ENCODE measurements around the gene RABGEF1. TPM values are rescaled to one million over a fixed set of nuclear protein-coding genes. Genes with fewer than 3 reads are reported as not detected.

RABGEF1 gene
- total and polyA plus RNA-seq, 2 donors (not counting 1 experiment from before 2014, with no cell fraction given) = 27.9 to 31.0 TPM

DNA sequence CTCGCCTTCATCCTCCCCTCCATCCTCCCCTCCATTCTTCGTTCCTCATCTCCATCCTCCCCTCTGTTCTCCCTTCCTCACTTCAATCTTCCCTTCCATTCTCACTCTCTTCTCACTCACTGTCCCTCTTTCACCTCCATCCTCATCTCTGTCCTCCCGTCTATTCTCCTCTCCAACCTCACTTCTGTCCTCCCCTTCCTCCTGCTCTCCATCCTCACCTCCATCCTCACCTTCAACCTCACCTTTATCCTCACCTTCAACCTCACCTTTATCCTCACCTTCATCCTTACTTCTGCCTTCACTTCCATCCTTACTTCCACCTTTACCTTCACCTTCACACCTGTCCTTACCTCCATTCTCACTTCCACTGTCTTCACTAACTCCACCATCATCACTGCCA, 11.3 kb upstream of the RABGEF1 start:
- Histone ChIP-seq H3K36me3 (replicated peaks in 1 of 2; ENCODE audit: control extremely low read depth in 1 of 2, control insufficient read depth in 1 of 2, extremely low read depth in 1 of 2, insufficient read depth in 2 of 2, low read length in 1 of 2) (peaks cover 0 to 9% of the 10 kb centered on the region in 2 experiments), H3K27ac (ENCODE audit: low read length in 2 of 2) (no peak overlapping the region), H3K79me2 (ENCODE audit: control insufficient read depth, insufficient read depth, low read length) (peaks cover 25% of the 10 kb centered on the region), H3K9ac (ENCODE audit: low read length) (no peak overlapping the region), H3K9me3 (ENCODE audit: control extremely low read depth in 1 of 3, control insufficient read depth in 2 of 3, insufficient read depth in 1 of 3, low read length in 2 of 3) (peaks cover 4% of the 10 kb centered on the region in 3 donors), H3K4me2 (replicated peaks; ENCODE audit: low read depth, low read length, poor library complexity, severe bottlenecking) (no peak overlapping the region), H3K4me3 (ENCODE audit: control extremely low read depth in 1 of 5, extremely low read depth in 1 of 5, insufficient read depth in 1 of 5, low read depth in 2 of 5, low read length in 4 of 5) (no peak overlapping the region), H3K4me1 (ENCODE audit: control insufficient read depth in 2 of 2, insufficient read depth in 2 of 2, low read length in 2 of 2) (peaks cover 0 to 8% of the 10 kb centered on the region in 2 donors), H2AFZ (ENCODE audit: insufficient read depth, low read depth, low read length, poor library complexity, severe bottlenecking) (no peak overlapping the region), H3K27me3 (replicated peaks in 1 of 4; ENCODE audit: control extremely low read depth in 1 of 4, control insufficient read depth in 3 of 4, insufficient read depth in 4 of 4, low read length in 3 of 4) (no peaks in the 10 kb centered on the region), H4K20me1 (ENCODE audit: control insufficient read depth, insufficient read depth, low read length, poor library complexity, severe bottlenecking) (peaks cover 9% of the 10 kb centered on the region)
- Mint-ChIP-seq H3K4me1 (peaks cover 11% of the 10 kb centered on the region), H3K27ac (no peak overlapping the region), H3K27me3 (no peaks in the 10 kb centered on the region), H3K4me3 (no peak overlapping the region), H3K9me3 (ENCODE audit: insufficient read depth) (peaks cover 2% of the 10 kb centered on the region)
- TF ChIP-seq EZH2 (IDR thresholded peaks at IDR 0.05; ENCODE audit: borderline replicate concordance, insufficient read depth, low read depth, low read length, poor library complexity, severe bottlenecking) (no peak), CTCF (IDR thresholded peaks at IDR 0.05) (no peak)
- POLR2A ChIA-PET = no interaction called here
- ATAC-seq (ENCODE audit: low read depth) (no peak), DNase-seq (no peak)
- intact Hi-C loops (cut with micrococcal nuclease) = no loop called here
- CTCF ChIA-PET = no interaction called here
- WGBS (ENCODE audit: insufficient coverage) = 100% methylated on average over 3 of the region's 3 CpGs

DNA sequence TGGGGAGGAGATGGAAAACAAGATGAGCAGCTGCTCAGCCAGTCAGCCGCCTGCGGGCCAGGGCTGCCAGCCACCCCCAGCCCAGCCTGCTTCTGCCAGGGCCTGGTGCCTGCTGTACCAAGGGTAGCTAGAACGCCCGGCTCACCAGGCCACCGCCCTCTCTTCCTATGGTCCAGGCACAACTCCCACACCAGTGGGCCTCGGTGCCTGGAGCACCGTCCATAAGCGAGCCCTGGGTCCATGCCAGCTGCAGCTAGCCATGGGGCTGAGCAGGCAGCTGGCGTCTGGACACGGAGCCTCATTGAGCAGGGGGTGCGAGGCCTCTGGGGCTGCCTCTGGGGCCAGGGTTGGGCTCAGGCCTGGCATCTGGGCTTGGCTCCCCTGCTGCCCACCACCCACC, 8.5 kb upstream of the RABGEF1 start:
- peaks cover 0 to 3% (median 0%) of the 10 kb centered on the region in 3 donors for H3K9me3 ChIP-seq (ENCODE audit: control extremely low read depth in 1 of 3, control insufficient read depth in 2 of 3, insufficient read depth in 1 of 3, low read length in 2 of 3)
- intact Hi-C loops (cut with micrococcal nuclease) = no loop called here
- Mint-ChIP-seq H3K4me3 (no peak overlapping the region), H3K27me3 (no peaks in the 10 kb centered on the region), H3K9me3 (ENCODE audit: insufficient read depth) (no peaks in the 10 kb centered on the region), H3K4me1 (peaks cover 26% of the 10 kb centered on the region), H3K27ac (no peak overlapping the region)
- no peak overlapping the region for H3K9ac ChIP-seq (ENCODE audit: low read length)
- ChIA-PET POLR2A (no interaction called here), CTCF (no interaction called here)
- peaks cover 14% of the 10 kb centered on the region for H4K20me1 ChIP-seq (ENCODE audit: control insufficient read depth, insufficient read depth, low read length, poor library complexity, severe bottlenecking)
- H3K4me2 ChIP-seq (replicated peaks; ENCODE audit: low read depth, low read length, poor library complexity, severe bottlenecking) = no peak overlapping the region
- H2AFZ ChIP-seq (ENCODE audit: insufficient read depth, low read depth, low read length, poor library complexity, severe bottlenecking) = no peak overlapping the region
- no peaks in the 10 kb centered on the region for H3K27me3 ChIP-seq (replicated peaks in 1 of 4; ENCODE audit: control extremely low read depth in 1 of 4, control insufficient read depth in 3 of 4, insufficient read depth in 4 of 4, low read length in 3 of 4)
- 90% methylated on average over 11 of the region's 11 CpGs for WGBS (ENCODE audit: insufficient coverage)
- no peak for ATAC-seq (ENCODE audit: low read depth)
- H3K4me1 ChIP-seq (ENCODE audit: control insufficient read depth in 2 of 2, insufficient read depth in 2 of 2, low read length in 2 of 2) = peaks cover 16 to 20% of the 10 kb centered on the region in 2 donors
- H3K4me3 ChIP-seq (ENCODE audit: control extremely low read depth in 1 of 5, extremely low read depth in 1 of 5, insufficient read depth in 1 of 5, low read depth in 2 of 5, low read length in 4 of 5) = no peak overlapping the region
- no peak for DNase-seq
- peaks cover 34% of the 10 kb centered on the region for H3K79me2 ChIP-seq (ENCODE audit: control insufficient read depth, insufficient read depth, low read length)
- TF ChIP-seq CTCF (IDR thresholded peaks at IDR 0.05) (no peak), EZH2 (IDR thresholded peaks at IDR 0.05; ENCODE audit: borderline replicate concordance, insufficient read depth, low read depth, low read length, poor library complexity, severe bottlenecking) (no peak)
- peaks cover 2 to 7% of the 10 kb centered on the region in 2 experiments for H3K36me3 ChIP-seq (replicated peaks in 1 of 2; ENCODE audit: control extremely low read depth in 1 of 2, control insufficient read depth in 1 of 2, extremely low read depth in 1 of 2, insufficient read depth in 2 of 2, low read length in 1 of 2)
- no peak overlapping the region for H3K27ac ChIP-seq (ENCODE audit: low read length in 2 of 2)
